ENCODE measurements around the gene DCUN1D2.

DCUN1D2 gene

GRCh38 chr13:113408562-113408961 is 81.9 kb downstream of the DCUN1D2 start:
- TF ChIP-seq POLR2A (IDR thresholded peaks at IDR 0.05; ENCODE audit: low read depth, low read length) = no peak
- FAIRE-seq (no peak), DNase-seq (ENCODE audit: insufficient read length, low spot score) (no peak)

GRCh38 chr13:113407531-113408393 is 82.7 kb downstream of the DCUN1D2 start:
- DNase-seq (ENCODE audit: insufficient read length, low spot score) (no peak), FAIRE-seq (no peak)
- TF ChIP-seq POLR2A (IDR thresholded peaks at IDR 0.05; ENCODE audit: low read depth, low read length) = no peak

GRCh38 chr13:113407103-113407530 is 83.4 kb downstream of the DCUN1D2 start:
- no peak for FAIRE-seq
- no peak for DNase-seq (ENCODE audit: insufficient read length, low spot score)

GRCh38 chr13:113406321-113407102 is 84.0 kb downstream of the DCUN1D2 start:
- TF ChIP-seq POLR2A (IDR thresholded peaks at IDR 0.05; ENCODE audit: low read depth, low read length) = no peak
- DNase-seq (ENCODE audit: insufficient read length, low spot score) (no peak), FAIRE-seq (no peak)

More at GRCh38 chr13:113407103-113407530, 83.4 kb downstream of the DCUN1D2 start:
- no peak for TF ChIP-seq POLR2A (IDR thresholded peaks at IDR 0.05; ENCODE audit: low read depth, low read length)
